ENCODE data around the gene PCP4L1. TPM values are rescaled to one million over a fixed set of nuclear protein-coding genes. Genes with fewer than 3 reads are reported as not detected.
A peak's percentile ranks its signal among the peaks of the same experiment; 100 is the strongest.

The PCP4L1 gene
- not detected for total RNA-seq
- polyA plus RNA-seq: not detected
- 0 to 0.09 (median 0.07) reads per million in 6 experiments for total RNA-seq

DNA sequence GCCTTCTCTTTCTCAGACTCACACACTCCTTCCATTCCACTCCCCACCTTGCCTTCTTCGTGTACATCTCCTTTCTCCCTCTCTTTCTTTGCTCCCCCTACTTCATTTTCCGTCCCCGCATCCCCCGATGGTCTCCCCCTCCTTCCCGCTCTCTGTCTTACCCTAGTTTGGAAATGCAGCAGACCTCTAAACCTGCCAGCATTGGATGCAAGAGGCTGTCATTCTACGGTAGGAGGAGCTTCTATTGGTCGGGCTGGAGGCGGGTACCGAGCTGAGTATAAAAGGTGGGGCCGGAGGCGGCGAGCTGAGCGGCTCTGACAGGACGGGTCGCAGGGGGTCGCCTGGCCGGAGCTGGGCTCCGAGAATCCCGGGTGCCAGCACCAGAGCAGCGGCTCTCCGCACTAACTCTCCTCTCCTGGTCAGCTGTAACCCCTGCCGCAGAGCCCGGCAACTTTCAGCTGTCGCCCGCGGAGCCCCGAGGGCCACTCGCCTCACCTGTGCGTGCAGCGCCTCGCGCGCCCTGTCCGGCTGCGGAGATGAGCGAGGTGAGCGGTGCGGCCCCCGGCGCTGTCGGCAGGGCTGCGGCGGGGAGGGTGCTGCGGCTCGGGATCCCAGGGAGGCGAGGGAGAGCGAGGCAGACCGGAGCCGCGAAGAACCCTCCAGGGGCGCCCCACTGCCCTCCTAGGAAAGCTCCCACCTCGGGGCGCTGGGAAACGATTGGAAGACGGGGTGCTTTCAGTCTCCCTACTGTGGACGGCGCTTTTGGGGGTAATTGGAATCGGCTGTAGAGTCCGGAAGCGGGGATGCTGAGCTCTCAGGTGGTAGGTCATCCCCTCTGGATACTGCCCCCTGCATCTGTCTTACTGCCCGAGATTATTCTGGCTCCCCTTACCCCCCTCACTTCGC lies at the start of gene PCP4L1:
Gene PCP4L1, plus strand, starts transcription at position 307 of the 906 bp plus-strand sequence. Its CDS starts 230 bp downstream, at position 537.
- peak; percentile 4 to 70 (median 21) for DNase-seq
- Mint-ChIP-seq H3K4me1 (peaks cover 11 to 37% (median 24%) of the 10 kb centered on the region in 4 donors), H3K27me3 (peaks cover 26 to 77% (median 62%) of the 10 kb centered on the region in 5 donors), H3K36me3 (peaks cover 9 to 32% (median 24%) of the 10 kb centered on the region in 3 donors), H3K4me3 (peak within 1 kb of the TSS; percentile 46 to 82 (median 76)), H3K9me3 (peaks cover 0 to 33% (median 16%) of the 10 kb centered on the region in 9 donors), H3K27ac (peak within 1 kb of the TSS in 3 of 10 donors; percentile 43 to 83 (median 71))
- POLR2A ChIA-PET: interaction anchor here (0.6 to 1.3 kb wide), 3 partner anchors 42 to 110 kb away, joined by 3 to 6 read pairs (median 4); no protein-coding TSS in a partner anchor
- ATAC-seq: peak; percentile 90 to 91

DNA sequence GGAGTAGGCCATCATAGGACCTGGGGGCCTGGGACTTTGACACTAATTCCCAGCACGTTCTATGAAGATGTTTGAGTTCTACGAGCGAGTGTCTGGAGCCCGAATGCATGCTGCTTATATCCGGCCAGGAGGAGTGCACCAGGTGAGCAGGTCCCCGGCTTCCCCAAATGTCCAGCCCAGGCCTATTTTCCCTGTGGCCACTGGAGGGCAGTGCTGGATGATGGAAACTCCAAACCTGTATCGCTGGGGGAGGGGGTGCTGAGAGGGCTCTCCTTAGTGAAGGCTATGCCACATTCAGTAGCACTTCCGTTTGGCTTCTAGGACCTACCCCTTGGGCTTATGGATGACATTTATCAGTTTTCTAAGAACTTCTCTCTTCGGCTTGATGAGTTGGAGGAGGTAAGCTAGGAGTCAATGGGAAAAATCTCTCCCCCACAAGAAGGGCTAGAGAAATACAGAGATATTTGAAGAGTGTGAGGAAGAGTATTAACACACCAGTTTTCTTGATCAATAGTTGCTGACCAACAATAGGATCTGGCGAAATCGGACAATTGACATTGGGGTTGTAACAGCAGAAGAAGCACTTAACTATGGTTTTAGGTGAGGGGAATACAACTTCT lies 48.6 kb upstream of the PCP4L1 start:
- H3K4me1 Mint-ChIP-seq: peaks cover 22 to 54% (median 45%) of the 10 kb centered on the region in 4 donors
- POLR2A ChIA-PET: interaction anchor here (0.6 to 10.4 kb wide), 6 partner anchors 8 to 96 kb away, joined by 3 to 113 read pairs (median 6); partner anchors contain the start of genes APOA2, NDUFS2 and TOMM40L
- DNase-seq (peak; percentile 62 to 90 (median 75)), ATAC-seq (peak; percentile 96 to 97)
- H3K27me3 Mint-ChIP-seq: no peaks in the 10 kb centered on the region
- H3K4me3 Mint-ChIP-seq: no peak overlapping the region
- peaks cover 9 to 96% (median 29%) of the 10 kb centered on the region in 3 donors for H3K36me3 Mint-ChIP-seq
- H3K9me3 Mint-ChIP-seq: no peaks in the 10 kb centered on the region
- H3K27ac Mint-ChIP-seq: peak overlapping the region; percentile 46 to 91 (median 83)

DNA sequence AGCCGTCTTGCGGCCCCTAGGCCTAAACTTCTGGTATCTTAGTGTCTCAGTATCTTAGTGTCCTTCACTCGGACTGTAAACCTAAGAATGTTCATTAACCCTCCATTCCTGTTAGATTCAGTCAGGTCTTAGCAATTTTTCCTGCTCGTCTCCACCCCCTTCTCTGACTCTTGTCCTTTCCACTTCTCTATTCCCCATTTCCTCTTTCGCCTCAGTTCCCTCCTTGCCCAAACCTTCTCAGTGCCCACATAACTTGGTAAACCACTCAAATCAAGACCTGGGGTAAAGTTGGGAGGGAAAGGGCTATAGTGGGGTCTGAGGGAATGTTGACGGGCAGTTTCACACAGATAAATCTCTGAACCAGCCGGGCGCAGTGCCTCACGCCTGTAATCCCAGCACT lies 44.2 kb upstream of the PCP4L1 start:
- Mint-ChIP-seq H3K36me3 (peaks cover 9 to 58% (median 28%) of the 10 kb centered on the region in 3 donors), H3K9me3 (no peaks in the 10 kb centered on the region), H3K4me3 (peak overlapping the region in 7 of 10 donors; percentile 3 to 88 (median 69)), H3K27me3 (no peaks in the 10 kb centered on the region), H3K4me1 (peaks cover 42 to 60% (median 56%) of the 10 kb centered on the region in 4 donors), H3K27ac (peak overlapping the region in 9 of 10 donors; percentile 28 to 97 (median 90))
- POLR2A ChIA-PET: interaction anchor here (0.7 to 10.4 kb wide), 3 partner anchors 8 to 97 kb away, joined by 3 to 113 read pairs (median 7); partner anchors contain the start of genes APOA2 and TOMM40L
- ATAC-seq (no peak), DNase-seq (no peak)

DNA sequence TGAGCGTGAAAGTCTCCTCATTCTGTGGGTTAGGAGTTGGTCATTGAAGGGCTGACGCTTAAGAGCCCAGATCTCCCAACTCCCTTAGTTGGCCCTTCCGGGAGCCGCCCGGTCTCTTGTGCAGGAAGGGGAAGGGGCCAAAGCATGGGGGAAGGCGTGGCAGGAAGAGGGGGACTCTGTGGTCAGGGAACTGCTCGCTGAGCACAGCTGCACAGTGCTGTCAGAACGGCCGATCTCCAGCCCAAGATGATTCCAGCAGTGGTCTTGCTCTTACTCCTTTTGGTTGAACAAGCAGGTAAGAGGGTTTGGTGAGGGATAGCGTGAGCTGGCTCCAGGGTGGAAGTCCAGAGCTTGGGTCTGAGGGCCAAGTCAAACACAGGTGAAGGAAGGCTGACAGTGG lies 43.5 kb upstream of the PCP4L1 start, which contains the start of gene FCER1G:
Gene FCER1G, plus strand, starts transcription at position 220 of the 400 bp plus-strand sequence. Its CDS starts 27 bp downstream, at position 247.
- no peak for DNase-seq
- peaks cover 6 to 53% (median 21%) of the 10 kb centered on the region in 3 donors for H3K36me3 Mint-ChIP-seq
- POLR2A ChIA-PET: interaction anchor here (0.6 to 15.0 kb wide), 9 partner anchors 9 to 98 kb away, joined by 3 to 231 read pairs (median 7); partner anchors contain the start of genes APOA2, NDUFS2, SDHC and TOMM40L

DNA sequence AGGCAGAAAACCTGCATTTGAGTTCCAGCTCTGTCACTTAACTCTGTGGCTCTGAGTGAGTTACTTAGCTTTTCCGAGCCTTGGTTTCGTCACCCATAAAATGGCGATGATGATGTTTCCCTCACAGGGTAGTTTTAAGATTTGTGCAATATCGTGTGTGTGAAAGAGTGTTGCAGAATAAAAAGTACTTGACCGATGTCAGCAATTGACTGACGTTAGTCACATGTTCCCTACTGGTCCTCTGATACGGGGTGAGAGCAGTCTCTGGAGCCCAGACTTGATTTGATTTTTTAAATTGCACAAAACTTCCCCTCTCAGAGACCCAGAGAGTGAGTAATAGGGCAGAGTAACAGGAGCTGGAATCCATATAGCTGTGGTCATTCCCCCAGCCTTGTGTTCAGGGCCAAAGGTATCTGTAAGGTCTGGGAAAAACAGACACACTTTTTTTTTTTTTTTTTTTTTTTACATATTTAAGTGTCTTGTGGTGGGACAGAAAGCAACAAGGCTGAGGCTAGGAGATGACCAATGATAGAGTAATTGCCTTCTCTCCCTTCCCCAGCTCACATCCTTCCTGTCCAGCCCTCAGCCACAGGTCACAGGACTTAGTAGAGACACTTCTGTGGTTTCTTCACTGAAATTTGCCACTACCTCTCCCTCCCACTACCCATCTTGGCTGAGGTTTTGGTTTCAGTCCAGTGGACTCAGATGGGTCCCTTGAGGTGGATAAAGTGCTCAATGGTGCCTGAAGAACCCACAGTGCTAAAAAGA lies 41.4 kb upstream of the PCP4L1 start:
- Mint-ChIP-seq H3K9me3 (no peaks in the 10 kb centered on the region), H3K4me3 (peak overlapping the region; percentile 57 to 89 (median 81)), H3K36me3 (peaks cover 5 to 33% (median 19%) of the 10 kb centered on the region in 3 donors), H3K4me1 (peaks cover 45 to 72% (median 64%) of the 10 kb centered on the region in 4 donors), H3K27me3 (no peaks in the 10 kb centered on the region), H3K27ac (peak overlapping the region; percentile 90 to 97 (median 96))
- POLR2A ChIA-PET: interaction anchor here (0.6 to 15.0 kb wide), 11 partner anchors 7 to 880 kb away, joined by 3 to 231 read pairs (median 4); partner anchors contain the start of genes APOA2, NDUFS2, PCP4L1 and TOMM40L
- ATAC-seq (peak; percentile 18 to 35), DNase-seq (no peak)

More for the DNA sequence above, 43.5 kb upstream of the PCP4L1 start, which contains the start of gene FCER1G:
- peaks cover 39 to 60% (median 56%) of the 10 kb centered on the region in 4 donors for H3K4me1 Mint-ChIP-seq
- peak within 1 kb of the TSS; percentile 67 to 88 (median 80) for H3K4me3 Mint-ChIP-seq
- ATAC-seq: peak; percentile 20 to 23
- peak within 1 kb of the TSS; percentile 82 to 97 (median 92) for H3K27ac Mint-ChIP-seq
- H3K27me3 Mint-ChIP-seq: no peaks in the 10 kb centered on the region
- H3K9me3 Mint-ChIP-seq: no peaks in the 10 kb centered on the region

DNA sequence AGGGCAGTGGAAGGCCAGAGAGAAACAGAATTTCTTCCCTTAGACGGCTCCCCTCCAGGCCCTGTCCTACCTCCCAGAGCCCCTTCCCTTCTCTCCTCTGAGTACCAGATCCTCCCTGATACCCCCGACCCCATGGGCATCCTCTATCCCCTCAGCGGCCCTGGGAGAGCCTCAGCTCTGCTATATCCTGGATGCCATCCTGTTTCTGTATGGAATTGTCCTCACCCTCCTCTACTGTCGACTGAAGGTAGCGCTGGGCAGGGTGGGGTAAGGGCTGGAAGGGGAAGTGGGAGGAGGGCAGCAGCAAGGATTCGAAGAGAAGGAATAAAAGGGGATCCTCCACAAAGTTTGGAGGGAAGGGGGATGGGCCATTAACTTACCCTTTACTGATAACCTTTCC lies 40.7 kb upstream of the PCP4L1 start:
- H3K4me3 Mint-ChIP-seq: peak overlapping the region; percentile 57 to 89 (median 80)
- ATAC-seq (no peak), DNase-seq (no peak)
- POLR2A ChIA-PET: interaction anchor here (0.6 to 15.0 kb wide), 9 partner anchors 6 to 738 kb away, joined by 3 to 231 read pairs (median 4); partner anchors contain the start of genes APOA2, NDUFS2 and TOMM40L
- H3K36me3 Mint-ChIP-seq: peaks cover 5 to 26% (median 19%) of the 10 kb centered on the region in 3 donors
- peaks cover 47 to 77% (median 68%) of the 10 kb centered on the region in 4 donors for H3K4me1 Mint-ChIP-seq
- H3K9me3 Mint-ChIP-seq: no peaks in the 10 kb centered on the region
- no peaks in the 10 kb centered on the region for H3K27me3 Mint-ChIP-seq
- peak overlapping the region; percentile 90 to 97 (median 96) for H3K27ac Mint-ChIP-seq

DNA sequence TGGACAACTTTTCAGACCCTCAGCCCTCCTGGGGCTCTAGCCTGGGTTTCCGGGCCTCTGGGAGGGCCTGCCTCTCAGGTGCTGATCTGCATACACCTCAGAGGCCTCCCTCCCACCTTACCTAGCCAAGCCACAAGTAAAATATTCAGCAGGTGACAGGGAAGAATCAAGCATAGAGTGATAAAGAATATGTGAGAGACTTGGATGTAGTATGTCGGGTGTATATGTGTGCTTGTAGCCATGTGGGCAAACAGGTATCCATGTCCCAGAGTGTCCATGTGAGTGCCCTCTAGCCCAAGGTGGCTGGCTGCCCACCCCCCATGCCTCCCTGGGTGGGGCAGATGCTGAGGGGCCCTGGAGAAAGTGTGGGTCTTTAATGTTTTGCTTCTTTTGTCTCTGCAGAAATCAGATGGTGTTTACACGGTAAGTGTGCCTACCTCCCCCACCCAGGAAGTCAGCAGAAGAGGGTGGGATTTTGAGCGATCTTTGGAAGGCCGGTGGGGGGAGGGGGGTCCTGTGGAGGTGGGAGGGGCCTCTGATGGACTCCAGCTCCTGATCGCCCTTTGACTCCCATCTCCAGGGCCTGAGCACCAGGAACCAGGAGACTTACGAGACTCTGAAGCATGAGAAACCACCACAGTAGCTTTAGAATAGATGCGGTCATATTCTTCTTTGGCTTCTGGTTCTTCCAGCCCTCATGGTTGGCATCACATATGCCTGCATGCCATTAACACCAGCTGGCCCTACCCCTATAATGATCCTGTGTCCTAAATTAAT lies 40.1 kb upstream of the PCP4L1 start:
- Mint-ChIP-seq H3K4me3 (peak overlapping the region; percentile 57 to 89 (median 80)), H3K36me3 (peaks cover 5 to 20% (median 13%) of the 10 kb centered on the region in 3 donors), H3K27ac (peak overlapping the region; percentile 90 to 97 (median 96)), H3K27me3 (no peaks in the 10 kb centered on the region), H3K4me1 (peaks cover 48 to 79% (median 70%) of the 10 kb centered on the region in 4 donors), H3K9me3 (no peaks in the 10 kb centered on the region)
- POLR2A ChIA-PET: interaction anchor here (0.5 to 15.0 kb wide), 11 partner anchors 8 to 739 kb away, joined by 3 to 231 read pairs (median 5); partner anchors contain the start of genes NDUFS2 and PPOX
- DNase-seq: peak in 2 of 10 donors; percentile 27 to 29
- ATAC-seq: peak; percentile 54 to 68

DNA sequence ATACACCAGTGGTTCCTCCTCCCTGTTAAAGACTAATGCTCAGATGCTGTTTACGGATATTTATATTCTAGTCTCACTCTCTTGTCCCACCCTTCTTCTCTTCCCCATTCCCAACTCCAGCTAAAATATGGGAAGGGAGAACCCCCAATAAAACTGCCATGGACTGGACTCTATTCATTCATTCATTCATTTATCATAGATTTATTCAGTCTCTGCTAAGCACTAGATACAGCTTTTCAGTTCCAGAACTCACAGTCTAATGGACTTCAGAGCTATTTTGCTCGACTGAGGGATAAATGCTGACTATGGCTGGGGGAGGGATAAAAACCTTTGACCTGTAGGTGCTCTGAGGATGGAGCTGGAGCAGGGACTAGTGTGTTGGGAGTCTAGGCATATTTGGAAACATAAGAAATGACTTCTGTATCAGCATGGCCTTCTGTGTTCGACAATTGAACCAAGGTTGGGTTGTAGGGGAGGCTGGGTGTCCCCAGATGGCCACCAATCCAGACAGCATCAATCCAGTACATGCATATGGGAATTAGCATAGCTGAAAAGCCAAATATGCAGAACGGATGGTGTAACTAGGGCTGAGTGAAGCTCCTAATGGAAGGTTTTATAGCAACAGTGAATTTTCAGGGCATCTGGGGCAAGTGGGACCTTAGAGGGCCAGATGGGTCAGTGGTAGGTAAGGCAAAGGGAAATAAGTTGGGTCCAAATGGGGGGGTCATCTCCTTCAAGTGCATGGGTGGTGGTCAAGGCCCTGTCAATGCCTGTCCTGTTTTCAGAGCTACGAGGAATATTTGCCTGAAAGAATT lies 39.3 kb upstream of the PCP4L1 start:
- H3K4me3 Mint-ChIP-seq: peak overlapping the region in 9 of 10 donors; percentile 25 to 89 (median 81)
- no peaks in the 10 kb centered on the region for H3K9me3 Mint-ChIP-seq
- H3K4me1 Mint-ChIP-seq: peaks cover 51 to 81% (median 75%) of the 10 kb centered on the region in 4 donors
- peak overlapping the region; percentile 90 to 97 (median 96) for H3K27ac Mint-ChIP-seq
- ATAC-seq: no peak
- DNase-seq: no peak
- POLR2A ChIA-PET: interaction anchor here (0.5 to 15.0 kb wide), 8 partner anchors 9 to 229 kb away, joined by 3 to 231 read pairs (median 5); partner anchors contain the start of genes NDUFS2 and PPOX
- no peaks in the 10 kb centered on the region for H3K27me3 Mint-ChIP-seq
- peaks cover 0 to 12% (median 6%) of the 10 kb centered on the region in 3 donors for H3K36me3 Mint-ChIP-seq

DNA sequence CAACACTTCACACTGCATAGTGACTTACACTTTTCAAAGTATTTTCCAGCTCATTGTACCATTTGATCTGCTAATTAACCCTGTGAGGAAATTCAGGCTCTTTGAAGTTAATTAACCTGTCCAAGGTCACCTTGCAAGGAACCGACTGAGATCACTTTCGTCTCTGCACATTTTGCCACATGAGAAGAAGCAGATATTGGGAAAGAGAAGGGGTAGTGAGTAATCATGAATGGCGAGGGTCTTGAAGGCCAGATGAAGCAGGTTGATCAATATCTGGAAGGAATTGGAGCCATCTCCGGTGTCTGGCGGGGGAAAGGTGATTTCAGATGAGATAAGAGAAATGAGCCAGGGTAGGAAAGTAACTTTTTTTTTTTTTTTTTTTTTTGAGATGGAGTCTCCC lies 38.5 kb upstream of the PCP4L1 start:
- Mint-ChIP-seq H3K36me3 (peaks cover 0 to 4% (median 1%) of the 10 kb centered on the region in 3 donors), H3K27ac (peak overlapping the region; percentile 90 to 97 (median 96)), H3K27me3 (no peaks in the 10 kb centered on the region), H3K4me3 (peak overlapping the region in 3 of 10 donors; percentile 16 to 82 (median 23)), H3K4me1 (peaks cover 47 to 78% (median 71%) of the 10 kb centered on the region in 4 donors), H3K9me3 (no peaks in the 10 kb centered on the region)
- POLR2A ChIA-PET: interaction anchor here (1.3 to 15.0 kb wide), 6 partner anchors 7 to 86 kb away, joined by 5 to 231 read pairs (median 18); partner anchors contain the start of genes FCER1G and NDUFS2
- no peak for ATAC-seq
- DNase-seq: no peak
